SK-N-MC (cell line): ENCODE results near the gene SMG7.

Experiments
- DNase-seq: peaks from one replicate; pipeline ENCODE4 v3.0.0-alpha.2; 2011; ENCODE audit warnings: low read depth, low spot score
- H3K27ac ChIP-seq: fragments of 200-600 bp; sonication (generic); 2 replicates; pipeline ENCODE4 v1.5.1; 2016; ENCODE audit warnings: mixed run types
- H3K36me3 ChIP-seq: fragments of 200-600 bp; sonication (generic); 2 replicates; pipeline ENCODE4 v1.6.1; 2017; ENCODE audit warnings: antibody characterized with exemption, low read length, mixed read lengths; ENCODE audit not compliant: insufficient read depth
- H3K4me3 ChIP-seq: fragments of 200-600 bp; sonication (generic); 2 replicates; pipeline ENCODE4 v1.5.1; 2016
- H3K9ac ChIP-seq: fragments of 200-600 bp; sonication (generic); 2 replicates; pipeline ENCODE4 v1.8.0; 2017; ENCODE audit warnings: mixed run types, mixed read lengths; ENCODE audit not compliant: insufficient read length
- H3K9me3 ChIP-seq: fragments of 200-600 bp; sonication (generic); 2 replicates; pipeline ENCODE4 v1.6.1; 2017; ENCODE audit warnings: low read depth, mild to moderate bottlenecking, antibody characterized with exemption, low read length, moderate library complexity, mixed read lengths
- EZH2 ChIP-seq: fragments of 200-600 bp; sonication (generic); IDR thresholded peaks from one replicate; pipeline ENCODE4 v1.6.1; 2017; ENCODE audit warnings: antibody characterized with exemption
- FOXP2 ChIP-seq: optimal IDR thresholded peaks from 2 replicates; pipeline ENCODE3; 2011; ENCODE audit warnings: mild to moderate bottlenecking, moderate library complexity; ENCODE audit not compliant: insufficient read depth; ENCODE audit errors: extremely low read length, control extremely low read depth
- POLR2AphosphoS5 ChIP-seq: IDR thresholded peaks from 2 replicates; pipeline ENCODE4 v1.6.1; 2012; ENCODE audit warnings: mild to moderate bottlenecking, low read depth, low read length, borderline replicate concordance

SMG7 gene

GRCh38 chr1:183514235-183514634 lies 41.9 kb downstream of the SMG7 start:
- Histone ChIP-seq H3K36me3 (peaks cover 34% of the 10 kb centered on the region), H3K9me3 (no peaks in the 10 kb centered on the region), H3K27ac (no peak overlapping the region), H3K4me3 (no peak overlapping the region), H3K9ac (no peak overlapping the region)
- no peak for TF ChIP-seq POLR2AphosphoS5
- no peak for TF ChIP-seq EZH2
- no peak for TF ChIP-seq FOXP2
- DNase-seq = no peak

- H3K9ac ChIP-seq = no peak overlapping the region
- H3K27ac ChIP-seq = no peak overlapping the region
- no peaks in the 10 kb centered on the region for H3K9me3 ChIP-seq
- H3K4me3 ChIP-seq = no peak overlapping the region
- TF ChIP-seq FOXP2 (no peak), POLR2AphosphoS5 (no peak), EZH2 (no peak)
- H3K36me3 ChIP-seq = peaks cover 42% of the 10 kb centered on the region
- no peak for DNase-seq
Observed at GRCh38 chr1:183515002-183515689, 42.8 kb downstream of the SMG7 start.

- Histone ChIP-seq H3K36me3 (peaks cover 50% of the 10 kb centered on the region), H3K4me3 (no peak overlapping the region), H3K9me3 (no peaks in the 10 kb centered on the region), H3K9ac (no peak overlapping the region), H3K27ac (no peak overlapping the region)
- TF ChIP-seq POLR2AphosphoS5 = no peak
- TF ChIP-seq FOXP2 = no peak
- TF ChIP-seq EZH2 = no peak
- DNase-seq = no peak
Observed at GRCh38 chr1:183516725-183517124, 44.4 kb downstream of the SMG7 start.

- Histone ChIP-seq H3K27ac (no peak overlapping the region), H3K9me3 (no peaks in the 10 kb centered on the region), H3K4me3 (no peak overlapping the region), H3K9ac (no peak overlapping the region), H3K36me3 (peaks cover 57% of the 10 kb centered on the region)
- TF ChIP-seq POLR2AphosphoS5 = no peak
- TF ChIP-seq EZH2 = no peak
- no peak for DNase-seq
Observed at GRCh38 chr1:183517401-183517800, 45.1 kb downstream of the SMG7 start.

GRCh38 chr1:183520379-183520778 lies 48.1 kb downstream of the SMG7 start:
- Histone ChIP-seq H3K9ac (no peak overlapping the region), H3K9me3 (no peaks in the 10 kb centered on the region), H3K27ac (no peak overlapping the region), H3K4me3 (no peak overlapping the region), H3K36me3 (peaks cover 64% of the 10 kb centered on the region)
- no peak for DNase-seq
- no peak for TF ChIP-seq FOXP2
- TF ChIP-seq EZH2 = no peak
- no peak for TF ChIP-seq POLR2AphosphoS5

GRCh38 chr1:183522104-183522503 lies 49.8 kb downstream of the SMG7 start:
- H3K4me3 ChIP-seq = no peak overlapping the region
- H3K36me3 ChIP-seq = peaks cover 58% of the 10 kb centered on the region
- no peaks in the 10 kb centered on the region for H3K9me3 ChIP-seq
- no peak overlapping the region for H3K9ac ChIP-seq
- no peak overlapping the region for H3K27ac ChIP-seq
- no peak for TF ChIP-seq FOXP2
- DNase-seq = no peak

- Histone ChIP-seq H3K27ac (no peak overlapping the region), H3K36me3 (peaks cover 55% of the 10 kb centered on the region), H3K9ac (no peak overlapping the region), H3K9me3 (no peaks in the 10 kb centered on the region), H3K4me3 (no peak overlapping the region)
- TF ChIP-seq POLR2AphosphoS5 = no peak
- no peak for TF ChIP-seq FOXP2
- no peak for TF ChIP-seq EZH2
- no peak for DNase-seq
Observed at GRCh38 chr1:183528577-183528976, 56.3 kb downstream of the SMG7 start.

- Histone ChIP-seq H3K36me3 (peaks cover 66% of the 10 kb centered on the region), H3K4me3 (no peak overlapping the region), H3K9ac (no peak overlapping the region), H3K9me3 (no peaks in the 10 kb centered on the region), H3K27ac (no peak overlapping the region)
- TF ChIP-seq FOXP2 (no peak), POLR2AphosphoS5 (no peak), EZH2 (no peak)
- no peak for DNase-seq
Observed at GRCh38 chr1:183533617-183534174, 61.4 kb downstream of the SMG7 start.

- no peak for DNase-seq
- H3K27ac ChIP-seq = no peak overlapping the region
- no peak overlapping the region for H3K4me3 ChIP-seq
- H3K9ac ChIP-seq = no peak overlapping the region
- no peaks in the 10 kb centered on the region for H3K9me3 ChIP-seq
- H3K36me3 ChIP-seq = peaks cover 79% of the 10 kb centered on the region
- no peak for TF ChIP-seq FOXP2
- no peak for TF ChIP-seq POLR2AphosphoS5
- no peak for TF ChIP-seq EZH2
Observed at GRCh38 chr1:183537405-183537804, 65.1 kb downstream of the SMG7 start.
